GM21381 (cell line): Measurements from ENCODE around the gene ANO2.

Source experiments
- ATAC-seq: cut with Tn5 transposase; IDR thresholded peaks from one replicate; pipeline ENCODE4 v1.9.1; 2021; ENCODE audit warnings: mild to moderate bottlenecking, moderate library complexity; ENCODE audit not compliant: unreplicated experiment

ANO2 gene

DNA sequence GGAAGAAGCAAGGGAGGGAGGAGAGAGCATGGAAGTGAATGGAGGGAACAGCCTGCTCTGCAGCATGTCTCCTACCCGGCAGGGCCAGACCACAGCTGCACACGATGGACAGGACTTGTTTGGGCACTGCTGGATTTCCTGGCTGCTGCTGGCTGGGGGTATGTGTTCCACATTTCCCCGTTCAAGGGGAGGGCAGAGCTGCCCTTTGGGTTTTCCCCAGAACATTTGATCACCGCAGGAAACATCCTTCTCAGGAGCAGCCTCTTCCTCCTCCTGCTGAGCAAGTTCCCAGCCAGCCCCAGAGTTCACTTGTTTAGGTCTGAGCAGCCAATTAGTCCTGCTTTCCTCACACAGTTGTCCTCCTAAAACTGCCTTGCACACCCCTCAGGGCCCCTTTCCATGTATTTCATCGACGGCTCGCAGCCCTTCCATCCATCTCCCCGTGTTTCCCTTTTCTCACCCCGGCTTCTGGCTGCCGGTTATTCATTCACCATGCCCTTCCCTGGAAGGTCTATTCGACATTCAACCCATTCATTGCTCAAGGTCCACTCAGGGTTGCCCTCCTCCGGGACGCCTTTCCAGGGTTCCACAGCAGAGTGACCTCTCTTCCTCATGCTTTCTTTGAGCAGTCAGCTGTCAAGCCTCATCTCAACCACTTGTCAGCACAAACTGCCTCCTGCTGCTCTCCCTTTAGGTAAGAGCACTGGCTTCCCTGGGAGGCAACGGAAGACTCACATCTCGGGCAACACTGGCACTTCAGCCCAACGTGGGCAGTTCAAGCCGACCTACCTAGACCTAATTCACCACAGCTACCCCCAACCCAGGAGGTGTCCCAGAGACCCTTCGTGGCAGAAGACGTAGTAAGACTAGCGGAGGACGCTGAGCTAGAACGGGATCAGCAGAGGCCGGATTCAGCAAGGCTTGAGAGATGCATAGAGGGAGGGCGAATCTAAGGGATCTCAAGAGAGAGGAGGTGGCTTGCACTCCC, 20.1 kb upstream of the ANO2 start:
- no peak for ATAC-seq

GRCh38 chr12:5963515-5963914, 18.5 kb upstream of the ANO2 start:
- ATAC-seq, result no peak

DNA sequence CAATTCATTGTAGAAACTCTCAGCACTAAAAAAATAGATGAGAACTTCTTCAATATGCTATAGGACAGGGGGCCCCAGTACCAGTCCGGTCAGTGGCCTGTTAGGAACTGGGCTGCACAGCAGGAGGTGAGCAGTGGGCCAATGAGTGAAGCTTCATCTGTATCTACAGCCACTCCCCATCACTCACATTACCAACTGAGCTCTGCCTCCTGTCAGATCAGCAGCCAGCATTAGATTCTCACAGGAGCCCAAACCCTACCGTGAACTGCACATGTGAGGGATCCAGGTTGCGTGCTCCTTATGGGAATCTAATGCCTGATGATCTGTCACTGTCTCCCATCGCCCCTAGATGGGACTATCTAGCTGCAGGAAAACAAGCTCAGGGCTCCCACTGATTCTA, 15.7 kb upstream of the ANO2 start:
- no peak for ATAC-seq

GRCh38 chr12:5956987-5957386, 11.9 kb upstream of the ANO2 start:
- ATAC-seq, result no peak

- no peak for ATAC-seq
Observed at GRCh38 chr12:5954661-5955060, 9.6 kb upstream of the ANO2 start.

DNA sequence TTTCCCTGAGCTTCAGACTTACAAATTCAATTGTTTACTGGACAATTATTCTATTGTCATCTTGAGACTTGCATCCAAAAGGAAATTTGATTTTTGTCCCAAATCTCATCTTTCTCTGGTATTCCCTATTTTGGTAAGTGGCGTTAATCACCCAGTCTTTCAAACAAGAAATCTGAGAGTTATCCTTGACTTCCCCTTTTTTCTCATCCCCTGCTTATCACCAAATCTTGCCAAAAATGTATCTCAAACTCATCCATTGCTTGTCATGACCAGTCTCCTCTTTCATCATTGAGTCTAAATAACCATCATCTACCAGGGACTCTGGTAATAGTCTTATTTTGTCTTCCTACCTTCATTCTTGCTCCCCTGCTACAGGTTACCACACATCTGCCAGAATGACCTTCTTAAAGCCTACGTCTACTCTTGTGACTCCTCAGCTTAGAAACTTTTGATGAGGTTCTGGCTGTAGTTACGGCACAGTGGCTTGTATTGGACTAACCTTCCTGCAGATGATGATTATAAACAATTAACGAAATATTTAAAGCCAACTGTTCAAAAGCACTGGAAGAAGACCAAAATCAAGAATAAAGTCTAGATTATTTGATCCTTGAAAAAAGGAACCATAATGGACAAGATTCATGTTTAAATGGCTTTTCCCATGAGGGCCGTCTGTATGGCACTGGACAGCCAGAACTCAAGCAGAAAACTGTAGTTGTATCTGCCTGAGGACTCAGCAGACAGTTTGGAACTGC, 9.0 kb upstream of the ANO2 start:
- ATAC-seq, result no peak

DNA sequence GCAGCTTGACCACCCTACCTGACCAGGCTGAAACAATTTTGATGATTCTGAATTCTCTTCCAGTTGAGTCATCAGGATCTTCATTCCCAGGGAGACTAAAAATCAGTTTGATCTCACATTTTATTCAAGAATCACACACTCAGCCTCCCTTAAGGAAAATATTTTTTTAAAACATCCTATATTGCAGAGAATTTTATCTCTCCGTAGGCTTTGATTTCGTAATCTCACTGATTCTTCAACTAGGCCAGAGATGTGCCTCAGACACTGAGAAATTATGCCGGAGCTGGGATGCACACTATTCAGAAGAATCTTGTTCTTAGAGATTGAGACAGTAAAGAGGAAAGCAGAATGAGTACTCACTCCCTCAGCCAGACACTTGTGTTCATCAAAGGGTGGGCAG, 7.0 kb upstream of the ANO2 start:
- ATAC-seq, result no peak

GRCh38 chr12:5948696-5949095, 3.6 kb upstream of the ANO2 start:
- ATAC-seq, result no peak

DNA sequence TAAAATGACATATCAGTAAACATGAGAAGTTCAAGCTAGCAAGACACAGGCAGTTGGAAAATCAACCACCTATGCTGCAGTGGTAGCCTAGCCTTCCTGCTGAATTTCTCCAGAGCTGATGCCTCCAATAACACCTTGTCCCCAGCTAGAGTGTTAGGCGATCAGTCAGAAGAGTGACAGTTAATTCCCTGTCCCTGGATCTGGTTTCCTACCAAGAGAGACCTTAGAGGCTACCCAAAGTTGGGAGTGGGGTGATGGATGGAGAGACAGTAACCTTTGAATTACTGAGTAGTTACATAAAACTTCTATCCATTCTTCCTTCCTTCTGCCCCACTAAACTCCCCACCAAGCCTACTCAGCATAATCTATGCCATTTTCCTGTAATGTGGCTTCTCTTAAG, 1.9 kb upstream of the ANO2 start:
- no peak for ATAC-seq

DNA sequence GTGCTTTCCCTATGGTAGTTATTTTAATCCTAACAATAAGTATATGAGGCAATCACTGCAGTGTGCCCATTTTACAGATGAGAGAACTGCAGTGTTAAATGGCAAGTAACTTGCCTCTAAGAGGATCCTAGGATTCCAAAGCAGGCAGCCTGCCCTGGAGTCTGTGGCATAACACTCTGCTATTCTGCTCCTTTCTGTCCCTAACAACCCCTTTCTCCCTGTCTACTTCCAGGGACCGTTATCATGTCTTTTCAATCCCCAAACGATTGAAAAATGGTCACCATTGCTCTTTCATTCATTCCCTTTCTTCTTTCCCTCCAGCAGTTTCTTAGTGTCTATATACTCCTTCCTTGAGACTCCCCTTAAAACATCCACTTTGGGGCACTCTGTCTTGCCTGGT, 1.3 kb upstream of the ANO2 start:
- ATAC-seq, result no peak

DNA sequence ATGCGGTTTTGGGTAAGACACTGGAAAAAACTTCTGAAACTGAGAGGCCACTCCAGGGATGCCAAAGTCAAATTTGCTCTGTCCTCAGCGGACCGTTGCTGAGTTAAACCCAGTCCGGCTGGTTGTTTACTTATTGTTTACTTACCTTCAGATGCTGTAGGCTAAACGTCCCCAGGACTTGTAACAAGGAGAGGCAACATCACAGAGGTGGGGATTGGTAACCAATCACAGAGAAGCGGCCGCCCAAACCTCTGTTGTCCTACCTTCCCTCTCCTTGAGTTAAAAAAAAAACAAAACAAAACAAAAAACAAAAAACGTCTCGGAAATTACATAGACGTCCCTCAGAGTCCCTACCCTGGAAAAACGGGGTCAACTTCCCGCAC, 380 bp downstream of the ANO2 start:
- no peak for ATAC-seq

DNA sequence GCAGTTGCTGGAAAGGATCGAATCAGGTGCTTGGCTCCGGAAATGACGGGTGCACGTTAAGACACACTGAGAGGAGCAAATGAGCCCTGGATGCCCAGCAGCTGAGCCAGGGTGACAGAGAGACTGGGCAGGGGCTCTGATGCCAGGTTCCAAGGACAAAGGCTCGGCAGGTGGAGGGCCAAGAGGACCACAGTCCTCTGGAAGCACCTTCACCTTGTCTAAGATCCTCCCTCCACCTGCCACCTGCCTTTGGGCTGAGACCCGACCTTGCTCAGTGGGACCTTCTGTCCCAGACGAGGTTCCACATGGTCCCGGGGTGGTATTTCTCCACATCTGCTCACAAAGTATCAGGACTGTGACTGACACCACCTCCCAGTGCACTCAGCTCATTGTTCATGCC, 1.0 kb downstream of the ANO2 start:
- ATAC-seq, result no peak

DNA sequence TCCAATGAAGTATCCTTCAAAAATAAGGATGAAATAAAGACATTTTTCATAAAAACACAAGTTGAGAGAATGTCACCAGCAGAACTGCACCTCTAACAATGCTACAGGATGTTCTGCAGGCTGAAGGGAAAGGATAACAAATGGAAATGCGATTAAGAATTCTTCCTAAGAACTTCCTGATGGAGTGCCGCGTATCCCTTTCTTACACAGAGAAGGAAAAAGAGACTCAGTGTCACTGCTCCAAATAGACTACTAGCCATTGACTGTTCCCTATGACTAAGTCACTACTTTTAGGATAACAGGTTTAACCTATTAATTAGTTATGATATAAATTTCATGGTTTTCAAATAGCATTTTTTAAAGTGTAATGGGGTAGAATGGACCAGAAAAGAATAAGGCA, 3.2 kb downstream of the ANO2 start:
- no peak for ATAC-seq

- ATAC-seq, result no peak
Observed at GRCh38 chr12:5927732-5928516, 17.1 kb downstream of the ANO2 start.

DNA sequence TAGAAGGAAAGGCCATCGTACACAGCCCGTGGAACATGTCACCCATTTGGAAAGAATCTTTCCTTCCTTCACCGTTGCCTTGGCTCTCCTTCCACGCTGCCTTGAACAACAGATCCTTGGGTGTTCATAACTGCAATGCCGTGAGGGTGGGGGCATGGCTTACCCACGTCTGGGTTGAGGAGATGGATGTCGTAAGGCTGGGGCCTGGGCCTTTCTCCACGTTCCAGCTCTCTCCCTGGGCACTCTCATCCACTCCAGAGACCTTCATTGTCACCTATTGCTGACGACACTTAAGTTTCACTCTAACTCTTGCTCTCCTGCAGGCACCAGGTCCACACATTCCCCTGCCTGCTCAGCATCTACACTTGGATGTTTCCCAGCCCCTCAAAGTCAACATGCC, 19.4 kb downstream of the ANO2 start:
- no peak for ATAC-seq

DNA sequence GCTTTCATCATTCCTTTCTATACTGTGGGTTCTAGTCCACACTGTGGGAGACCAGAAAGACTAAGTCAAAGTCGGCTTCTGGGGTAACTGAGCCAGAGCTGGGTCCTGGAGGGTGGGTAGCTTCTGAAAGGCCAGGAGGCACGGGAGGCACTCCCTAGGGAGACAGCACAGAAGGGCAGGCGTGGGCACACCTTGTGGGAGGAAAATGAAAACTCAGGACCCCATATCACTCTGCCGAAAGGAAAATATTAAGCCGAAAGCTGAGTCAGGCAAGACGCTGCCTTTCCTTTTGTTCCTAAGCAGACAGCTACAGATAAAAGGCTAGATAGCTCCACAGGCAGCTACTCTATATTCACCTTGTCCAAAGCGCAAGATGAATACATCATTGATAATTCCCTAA, 20.7 kb downstream of the ANO2 start:
- no peak for ATAC-seq

- no peak for ATAC-seq
Observed at GRCh38 chr12:5923751-5924150, 21.3 kb downstream of the ANO2 start.

DNA sequence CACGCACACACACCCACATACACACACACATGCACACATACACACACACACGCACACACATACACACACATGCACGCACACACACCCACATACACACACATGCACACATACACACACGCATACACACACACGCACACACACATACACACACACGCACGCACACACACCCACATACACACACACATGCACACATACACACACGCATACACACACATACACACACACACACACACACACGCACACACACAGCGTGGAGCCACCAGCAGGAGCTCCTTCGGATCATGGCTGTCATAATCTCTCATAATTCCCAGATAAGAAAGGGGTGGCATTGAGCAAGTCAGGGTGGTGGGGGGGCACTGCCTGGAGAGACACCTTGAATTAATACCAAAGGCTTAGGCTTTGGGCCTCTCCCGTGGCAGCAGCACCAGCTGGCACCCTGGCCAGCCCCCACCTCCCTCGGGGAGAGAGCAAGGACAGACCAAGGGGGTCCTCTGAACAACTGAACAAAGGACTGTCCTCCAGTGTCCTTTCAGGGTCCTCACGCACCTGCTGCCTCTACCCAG, 21.9 kb downstream of the ANO2 start:
- no peak for ATAC-seq

DNA sequence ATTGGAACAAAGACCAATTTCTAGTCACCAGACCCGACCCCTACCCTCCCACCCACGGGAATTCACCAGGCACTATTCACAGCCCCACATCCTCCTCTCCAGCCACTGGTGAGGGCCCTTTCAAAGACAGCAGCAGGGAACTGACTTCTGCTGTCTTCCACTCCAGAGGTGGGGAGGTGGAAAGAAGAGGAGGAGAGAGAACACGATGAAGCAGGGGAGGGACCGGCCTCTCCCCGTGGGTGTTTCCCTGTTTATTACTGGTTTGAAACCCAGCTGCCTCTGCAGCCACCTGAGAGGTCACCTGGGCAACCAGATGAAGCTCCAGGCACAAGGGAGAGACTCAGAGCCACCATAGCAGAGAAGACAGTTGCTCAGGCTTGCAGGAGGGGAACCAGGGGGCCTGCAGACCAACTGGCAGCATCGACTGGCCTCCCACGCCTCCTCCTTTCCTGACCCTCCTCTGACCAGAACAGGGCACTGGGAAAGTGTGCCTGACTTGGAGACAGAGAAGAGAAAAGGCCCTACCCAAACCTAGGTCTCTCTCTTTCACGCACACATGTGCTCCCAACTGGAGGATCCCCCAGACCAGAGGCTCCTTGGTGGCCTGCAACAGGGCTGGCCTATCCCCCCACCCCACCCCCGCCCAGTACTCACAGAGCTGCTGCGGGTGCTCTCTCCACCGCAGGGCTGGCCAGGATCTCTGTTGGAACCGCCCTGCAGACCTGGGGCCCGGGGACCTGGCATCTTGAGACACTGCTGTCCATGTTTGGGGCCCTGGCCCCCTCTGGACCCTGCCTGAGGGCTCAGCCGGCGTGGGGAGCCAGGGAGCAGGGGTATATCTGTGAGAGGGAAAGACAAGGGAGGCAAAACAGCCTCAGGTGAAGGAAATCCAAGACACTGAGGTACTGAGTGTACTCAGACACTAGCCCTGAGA, 22.8 kb downstream of the ANO2 start:
- ATAC-seq, result no peak
